G401.6 (cell line): ENCODE results near the gene WDR13.
"Not testable (repeated sequence)": the region's sequence is repeated elsewhere in the genome, so short reads cannot be mapped to it uniquely, and the experiment has no call there.

Experiments
- FAIRE-seq: peaks from 2 replicates; lab custom pipeline; 2012; peaks lifted over from hg19 to GRCh38; lab: Jason Lieb, UNC

Gene WDR13

DNA sequence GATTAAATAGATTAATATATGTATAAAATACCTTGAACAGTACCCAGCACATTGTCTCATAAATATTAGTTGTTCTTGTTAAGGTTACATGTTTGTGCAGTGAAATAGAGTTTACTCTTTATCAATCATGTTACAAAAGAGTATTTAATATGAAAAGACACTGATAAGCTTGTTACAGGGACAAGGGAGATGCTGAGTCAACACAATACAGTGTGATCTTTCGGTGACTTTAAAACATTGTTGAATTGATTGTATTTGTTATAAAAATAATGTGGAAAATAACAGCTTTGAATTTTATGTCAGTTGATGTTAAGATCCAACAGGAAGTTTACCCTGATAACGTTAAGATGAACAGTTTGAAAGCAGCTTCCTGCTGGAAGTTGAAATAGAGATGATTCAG is 1.4 kb upstream of the WDR13 start:
- FAIRE-seq: no peak

DNA sequence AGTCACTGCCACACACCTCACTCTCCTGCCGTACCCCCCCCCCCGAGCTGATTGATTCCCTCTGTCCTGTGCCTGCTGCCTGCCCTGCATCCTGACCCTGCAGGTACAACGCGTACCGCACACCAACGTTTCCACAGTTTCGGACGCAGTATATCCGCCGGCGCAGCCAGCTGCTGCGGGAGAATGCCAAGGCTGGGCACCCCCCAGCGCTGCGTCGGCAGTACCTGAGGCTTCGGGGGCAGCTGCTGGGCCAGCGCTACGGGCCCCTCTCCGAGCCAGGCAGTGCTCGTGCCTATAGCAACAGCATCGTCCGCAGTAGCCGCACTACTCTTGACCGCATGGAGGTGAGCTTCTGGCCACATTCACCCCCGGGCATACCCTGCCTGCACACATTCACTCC is 1.3 kb downstream of the WDR13 start:
- no peak for FAIRE-seq

DNA sequence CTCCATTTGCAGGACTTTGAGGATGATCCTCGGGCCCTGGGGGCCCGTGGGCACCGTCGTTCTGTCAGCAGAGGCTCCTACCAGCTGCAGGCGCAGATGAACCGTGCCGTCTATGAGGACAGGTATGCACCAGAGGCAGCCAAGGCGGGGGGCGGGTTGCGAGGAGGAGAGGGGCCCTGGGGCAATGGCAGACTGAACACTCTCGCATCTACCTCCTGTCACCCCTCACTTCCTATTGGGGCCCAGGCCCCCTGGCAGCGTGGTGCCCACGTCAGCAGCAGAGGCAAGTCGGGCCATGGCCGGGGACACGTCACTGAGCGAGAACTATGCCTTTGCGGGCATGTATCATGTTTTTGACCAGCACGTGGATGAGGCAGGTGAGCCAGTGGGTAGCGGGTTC is 2.0 kb downstream of the WDR13 start:
- no peak for FAIRE-seq

DNA sequence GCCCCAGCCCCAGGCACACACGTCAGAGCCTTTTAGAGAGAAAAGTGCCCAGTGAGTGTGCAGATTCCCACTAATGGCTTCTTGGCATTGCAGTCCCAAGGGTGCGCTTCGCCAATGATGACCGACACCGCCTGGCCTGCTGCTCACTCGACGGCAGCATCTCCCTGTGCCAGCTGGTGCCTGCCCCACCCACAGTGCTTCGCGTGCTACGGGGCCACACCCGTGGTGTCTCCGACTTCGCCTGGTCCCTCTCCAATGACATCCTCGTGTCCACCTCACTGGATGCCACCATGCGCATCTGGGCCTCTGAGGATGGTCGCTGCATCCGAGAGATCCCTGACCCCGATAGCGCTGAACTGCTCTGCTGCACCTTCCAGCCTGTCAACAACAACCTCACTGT is 2.9 kb downstream of the WDR13 start:
- FAIRE-seq: no peak

DNA sequence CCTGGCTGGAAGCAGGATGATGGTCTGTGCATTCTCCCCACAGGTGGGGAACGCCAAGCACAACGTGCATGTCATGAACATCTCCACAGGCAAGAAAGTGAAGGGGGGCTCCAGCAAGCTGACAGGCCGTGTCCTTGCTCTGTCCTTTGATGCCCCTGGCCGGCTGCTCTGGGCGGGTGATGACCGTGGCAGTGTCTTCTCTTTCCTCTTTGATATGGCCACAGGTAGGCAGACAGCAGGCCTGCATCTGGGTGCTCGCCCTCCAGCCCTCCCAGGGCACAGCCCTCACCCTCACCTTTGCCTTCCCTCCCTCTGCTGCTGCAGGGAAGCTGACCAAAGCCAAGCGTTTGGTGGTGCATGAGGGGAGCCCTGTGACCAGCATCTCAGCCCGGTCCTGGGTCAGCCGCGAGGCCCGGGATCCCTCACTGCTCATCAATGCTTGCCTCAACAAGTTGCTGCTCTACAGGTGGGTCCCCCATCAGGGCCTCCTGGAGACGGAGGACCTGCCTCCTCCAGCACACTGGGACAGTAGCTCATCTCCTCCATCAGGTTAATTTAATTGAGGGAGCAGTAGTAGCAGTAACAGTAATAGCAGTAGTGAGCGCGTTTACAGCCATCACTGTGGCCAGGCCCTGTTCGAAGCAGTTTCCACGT is 4.6 kb downstream of the WDR13 start:
- FAIRE-seq: no peak

DNA sequence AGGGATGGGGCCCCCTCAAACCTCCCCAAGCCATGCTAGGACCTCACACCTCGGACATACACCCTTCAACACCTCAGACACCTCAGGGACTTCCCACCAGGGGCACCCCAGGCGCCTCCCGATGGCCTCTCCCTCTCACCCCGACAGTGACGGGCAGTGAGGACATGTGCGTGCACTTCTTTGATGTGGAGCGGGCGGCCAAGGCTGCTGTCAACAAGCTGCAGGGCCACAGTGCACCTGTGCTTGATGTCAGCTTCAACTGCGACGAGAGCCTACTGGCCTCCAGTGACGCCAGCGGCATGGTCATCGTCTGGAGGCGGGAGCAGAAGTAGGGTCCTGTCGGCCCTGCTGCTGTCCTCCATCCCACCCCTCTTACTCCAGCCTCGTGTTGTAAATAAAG is 7.4 kb downstream of the WDR13 start:
- FAIRE-seq: no peak

DNA sequence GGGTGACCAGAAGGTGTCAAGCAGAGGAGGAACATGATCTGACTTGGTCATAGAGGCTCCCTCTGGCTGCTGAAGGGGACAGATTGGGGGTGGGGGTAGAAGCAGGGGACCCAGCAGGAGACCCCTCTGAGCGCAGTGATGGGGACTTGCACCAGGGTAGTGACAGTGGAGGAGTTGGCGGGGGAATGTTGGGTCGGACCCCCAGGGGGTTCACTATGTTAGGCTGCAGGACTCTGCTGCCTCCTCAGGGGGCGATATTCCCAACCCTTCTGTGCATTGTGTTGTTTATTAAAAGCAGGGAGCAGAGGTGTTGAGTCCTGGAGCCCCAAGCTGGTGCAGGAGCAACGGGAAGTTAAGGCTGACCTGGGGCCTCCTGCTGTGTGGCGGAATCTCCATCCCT is 8.8 kb downstream of the WDR13 start:
- FAIRE-seq: no peak

DNA sequence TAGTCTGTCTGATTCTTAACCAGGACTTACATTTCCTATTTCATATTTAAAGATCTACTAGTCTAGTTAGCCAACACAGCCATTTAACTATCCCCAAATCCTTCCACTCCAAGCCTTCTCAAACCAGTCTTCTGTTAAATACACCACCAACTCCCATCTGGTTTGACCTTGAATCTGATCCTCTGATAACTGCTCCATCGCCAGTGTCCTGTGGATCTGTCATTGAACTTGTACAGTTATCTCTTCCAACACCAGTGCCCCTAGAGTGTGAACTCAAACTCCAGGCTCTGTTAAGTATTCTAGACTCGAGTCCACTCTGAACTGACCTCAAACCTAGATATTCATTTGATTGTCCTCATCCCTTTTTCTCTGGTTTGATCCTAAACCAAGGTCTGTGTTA is 14.4 kb downstream of the WDR13 start:
- FAIRE-seq: no peak

DNA sequence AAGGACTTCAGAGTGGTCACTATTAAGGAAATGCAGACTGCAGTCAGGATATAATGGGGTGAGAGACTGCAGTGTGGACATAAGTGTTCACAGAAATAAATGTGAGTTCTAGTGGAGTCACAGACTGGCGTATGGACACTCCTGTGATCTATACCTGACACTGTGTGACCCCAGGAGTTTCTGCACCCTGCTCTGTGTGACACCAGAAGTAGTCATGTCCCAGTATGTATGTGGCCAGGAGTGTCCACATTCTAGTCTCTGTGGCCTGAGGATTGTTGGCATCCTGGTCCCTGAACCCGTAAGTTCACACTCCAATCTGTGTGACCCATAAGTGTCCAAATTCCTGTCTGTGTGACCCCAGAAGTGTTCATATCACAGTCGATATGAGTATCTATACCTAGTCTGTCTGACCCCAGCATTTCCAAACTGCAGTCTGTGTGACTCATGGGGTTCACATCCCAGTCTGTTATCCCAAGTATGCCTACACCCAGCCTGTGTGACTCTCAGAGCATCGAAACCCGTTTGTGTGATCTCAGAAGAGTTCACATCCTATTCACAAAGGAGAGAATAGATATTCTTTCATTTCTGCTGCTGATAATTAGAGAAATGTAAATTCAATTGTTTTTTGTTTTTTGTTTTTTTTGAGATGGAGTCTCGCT is 16.3 kb downstream of the WDR13 start:
- no peak for FAIRE-seq

DNA sequence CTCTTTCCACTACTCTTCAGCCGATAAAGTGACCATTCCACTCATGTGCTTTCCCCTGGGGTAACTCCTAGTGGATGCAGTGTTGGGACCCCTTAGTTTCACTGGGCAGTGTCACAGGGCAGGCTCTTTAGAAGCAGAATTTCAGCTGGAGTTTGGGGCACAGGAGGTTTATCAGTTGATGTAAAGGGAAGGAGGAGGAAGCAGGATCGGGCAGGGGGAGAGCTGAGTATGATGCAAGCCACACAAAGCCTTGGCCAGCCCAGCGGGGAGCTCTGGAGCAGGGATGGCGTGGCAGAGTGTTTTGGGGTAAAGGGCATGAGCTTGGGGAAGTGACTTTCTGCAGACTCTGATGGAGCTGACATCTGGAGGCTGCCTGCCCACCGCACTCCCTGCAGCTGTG is 19.3 kb downstream of the WDR13 start:
- FAIRE-seq: no peak

DNA sequence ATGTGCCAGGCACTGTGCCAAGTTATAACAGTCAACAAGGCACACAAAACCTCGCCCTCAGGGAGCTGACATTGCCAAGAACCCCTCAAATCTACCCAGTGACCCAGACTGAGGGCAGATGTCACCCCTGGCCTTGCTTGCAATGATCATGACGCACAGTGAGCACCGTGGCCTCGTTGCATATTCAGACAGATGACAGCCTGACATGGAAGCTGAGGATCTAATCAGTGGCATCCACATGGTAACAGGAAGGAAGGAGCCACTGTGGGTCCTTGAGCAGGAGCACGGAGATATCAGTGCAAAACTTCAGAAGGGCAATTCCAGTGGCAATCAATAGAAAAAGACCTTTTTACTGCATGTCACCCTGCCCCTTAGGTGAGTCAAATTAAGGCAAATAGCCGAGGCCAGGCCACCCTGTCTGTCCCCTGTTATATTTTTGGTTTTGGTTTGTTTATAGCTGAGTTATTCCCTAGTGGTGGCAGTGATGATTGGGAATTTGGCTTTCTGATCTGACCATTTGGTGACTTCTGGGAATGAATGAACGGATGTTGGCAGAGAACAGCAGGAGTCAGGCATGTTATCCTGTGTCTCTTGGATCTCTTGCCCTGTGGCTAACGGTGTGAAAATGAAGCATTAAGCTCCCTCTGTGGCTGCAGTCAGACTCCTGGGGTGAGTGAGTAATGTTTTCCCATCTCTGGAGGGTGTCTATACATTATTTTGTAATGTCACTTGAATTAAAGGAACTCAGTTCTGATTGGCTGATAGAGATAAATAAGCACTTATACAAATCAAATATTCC is 20.4 kb downstream of the WDR13 start:
- FAIRE-seq: no peak

DNA sequence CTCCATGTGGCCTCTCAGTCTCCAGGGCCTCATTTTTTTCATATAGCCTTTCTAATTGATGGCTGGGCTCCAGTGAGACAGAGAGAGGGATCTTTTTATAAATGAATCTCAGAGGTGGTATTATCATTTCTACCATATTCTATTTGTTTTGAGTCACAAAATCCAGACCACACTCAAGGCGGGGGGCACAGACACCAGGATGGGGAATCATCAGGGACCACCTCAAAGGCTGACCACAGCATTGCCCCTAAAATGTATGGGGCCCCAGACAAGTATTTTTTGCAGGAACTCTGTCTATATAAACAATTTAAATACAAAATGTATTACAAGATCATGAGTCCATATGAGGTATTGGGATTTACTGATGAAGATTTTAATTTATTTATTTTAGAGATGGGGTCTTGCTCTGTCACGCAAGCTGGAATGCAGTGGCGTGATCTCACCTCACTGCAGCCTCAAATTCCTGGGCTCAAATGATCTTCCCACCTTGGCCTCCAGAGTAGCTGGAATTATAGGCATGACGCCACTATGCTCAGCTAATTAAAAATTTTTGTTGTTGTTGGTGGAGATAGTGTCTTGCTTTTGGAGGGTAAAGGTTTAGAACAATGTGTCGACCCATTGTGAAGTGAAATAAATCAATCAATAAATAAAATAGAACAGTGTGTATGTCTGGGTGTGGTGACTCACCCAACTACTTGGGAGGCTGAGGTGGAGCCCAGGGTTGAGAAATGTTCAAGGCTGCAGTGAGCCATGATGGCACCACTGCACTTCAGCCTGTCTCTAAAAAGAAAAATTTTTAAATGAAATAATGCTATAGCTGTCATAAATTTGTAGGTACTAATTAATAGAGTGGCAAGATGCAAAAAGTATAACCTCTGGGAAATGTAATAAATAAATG is 29.4 kb downstream of the WDR13 start:
- FAIRE-seq: no peak

DNA sequence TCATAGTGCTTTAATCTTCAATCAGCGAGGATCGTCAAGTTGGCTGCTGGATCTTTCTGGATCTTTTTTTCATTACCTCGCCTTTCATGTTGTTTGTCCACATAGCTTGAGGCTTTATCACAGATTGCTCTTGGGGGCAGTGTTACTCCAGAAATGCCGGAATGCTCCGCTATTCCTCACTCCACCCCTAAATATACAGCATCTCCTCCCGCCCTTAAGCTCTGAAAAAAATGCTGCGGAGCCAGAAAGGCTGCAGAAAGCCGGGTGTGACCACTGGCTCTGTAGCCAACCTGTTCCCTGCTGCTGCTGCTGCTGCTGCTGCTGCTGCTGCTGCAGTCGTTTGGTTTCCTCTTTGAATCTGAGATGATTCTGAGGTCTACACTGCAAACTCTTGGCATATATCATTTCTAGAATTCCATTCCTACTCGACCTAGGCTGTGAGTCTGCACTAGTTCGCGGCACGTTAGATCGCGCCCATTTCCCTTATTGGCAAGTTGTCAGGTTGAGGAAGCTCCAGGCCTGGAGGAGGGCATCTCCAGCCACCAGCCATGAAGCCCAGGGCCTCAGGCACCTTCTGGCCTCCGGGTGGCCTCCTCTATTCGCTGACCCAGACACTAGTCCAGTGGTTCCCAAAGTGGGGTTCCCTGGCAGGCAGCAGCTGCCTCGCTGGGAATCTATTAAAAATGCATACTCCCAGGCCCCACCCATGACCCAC is 34.2 kb downstream of the WDR13 start:
- peak; percentile 95 for FAIRE-seq

DNA sequence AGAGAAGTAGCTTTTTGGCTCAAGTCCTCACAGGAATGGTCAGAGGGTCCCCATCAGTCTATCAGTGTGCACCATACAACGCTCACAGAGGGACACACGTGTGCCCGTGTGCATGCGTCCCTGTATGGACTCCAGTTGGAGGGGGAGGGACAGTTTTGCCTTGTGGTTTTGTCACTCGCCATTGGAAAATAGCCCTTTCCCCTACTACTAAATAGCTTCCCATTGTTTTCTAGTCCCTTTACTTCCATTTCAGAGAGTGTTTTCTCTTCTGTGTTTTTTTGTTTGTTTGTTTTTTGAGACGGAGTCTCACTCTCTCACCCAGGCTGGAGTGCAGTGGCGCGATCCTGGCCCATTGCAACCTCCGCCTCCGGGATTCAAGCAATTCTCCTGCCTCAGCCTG is 34.9 kb downstream of the WDR13 start:
- no peak for FAIRE-seq

DNA sequence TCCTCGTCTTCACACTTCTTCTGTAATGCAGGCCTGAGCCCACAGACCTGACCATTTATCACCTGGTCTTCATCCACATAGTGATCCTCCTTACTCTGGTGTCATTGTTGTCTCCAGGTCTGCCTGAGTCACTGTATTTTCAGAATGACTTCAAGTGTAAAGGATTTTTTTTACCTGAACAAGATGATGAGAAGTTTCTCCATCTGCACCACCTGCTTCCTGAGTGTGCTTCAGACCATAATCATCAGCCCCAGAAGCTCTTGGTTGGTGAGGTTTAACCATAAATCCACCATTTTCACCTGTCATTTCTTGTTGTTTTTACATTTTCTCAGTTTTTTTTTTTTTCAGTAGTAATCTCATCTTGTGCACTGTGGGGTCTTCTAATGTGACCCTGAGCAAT is 39.0 kb downstream of the WDR13 start:
- no peak for FAIRE-seq

DNA sequence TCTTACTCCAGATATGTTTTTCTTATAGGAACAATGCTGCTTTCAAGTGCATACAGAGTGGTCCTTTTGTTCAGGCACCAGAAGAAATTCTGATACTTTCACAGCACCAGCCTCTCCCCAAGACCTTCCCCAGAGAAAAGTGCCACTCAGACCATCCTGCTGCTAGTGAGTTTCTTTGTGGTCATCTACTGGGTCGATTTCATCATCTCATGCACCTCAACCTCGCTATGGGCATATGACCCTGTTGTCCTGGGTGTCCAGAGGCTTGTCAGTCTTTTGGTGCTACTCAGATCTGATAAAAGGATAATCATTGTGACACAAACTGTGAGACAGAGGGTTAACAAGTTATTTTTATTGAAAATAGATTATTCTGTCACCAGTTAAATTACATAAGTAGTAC is 39.5 kb downstream of the WDR13 start:
- no peak for FAIRE-seq

DNA sequence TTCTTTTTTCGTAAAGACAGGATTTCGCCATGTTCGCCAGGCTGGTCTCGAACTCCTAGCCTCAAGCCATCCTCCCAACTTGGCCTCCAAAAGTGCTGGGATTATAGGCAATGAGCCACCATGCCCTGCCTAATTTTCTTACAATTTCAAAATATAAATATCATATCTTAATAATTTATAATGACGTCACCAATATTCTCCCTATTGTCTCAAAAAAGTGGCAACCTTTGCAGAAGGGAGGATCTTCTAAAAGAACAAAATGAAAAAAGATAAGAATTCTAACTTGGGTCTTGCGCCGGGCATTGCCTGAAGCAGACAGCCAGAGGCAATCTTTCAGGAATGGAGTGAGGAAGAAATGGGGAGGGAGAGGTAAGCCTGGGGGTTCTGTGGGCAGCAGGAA is 48.4 kb downstream of the WDR13 start:
- FAIRE-seq: no peak

DNA sequence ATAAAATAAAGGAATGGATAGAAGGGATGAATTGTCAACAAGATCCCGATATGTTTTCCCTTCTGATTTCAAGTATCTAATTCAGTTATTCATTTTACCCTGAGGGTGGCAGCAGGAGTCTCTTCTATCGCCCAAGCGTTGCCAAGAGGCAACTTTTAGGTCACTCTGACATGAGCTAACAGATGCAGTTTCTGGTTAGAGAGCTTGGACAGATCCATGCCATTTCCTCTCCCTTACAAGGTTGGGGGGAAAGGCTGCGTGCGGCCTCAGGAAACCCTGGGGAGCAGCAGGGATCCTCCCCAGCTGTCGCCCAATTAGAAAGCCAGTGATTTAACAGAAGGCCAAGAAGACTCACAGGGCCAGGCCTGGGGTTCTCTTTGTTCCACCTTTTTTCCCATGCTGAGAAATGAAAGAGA is 51.1 kb downstream of the WDR13 start:
- peak; percentile 86 for FAIRE-seq

DNA sequence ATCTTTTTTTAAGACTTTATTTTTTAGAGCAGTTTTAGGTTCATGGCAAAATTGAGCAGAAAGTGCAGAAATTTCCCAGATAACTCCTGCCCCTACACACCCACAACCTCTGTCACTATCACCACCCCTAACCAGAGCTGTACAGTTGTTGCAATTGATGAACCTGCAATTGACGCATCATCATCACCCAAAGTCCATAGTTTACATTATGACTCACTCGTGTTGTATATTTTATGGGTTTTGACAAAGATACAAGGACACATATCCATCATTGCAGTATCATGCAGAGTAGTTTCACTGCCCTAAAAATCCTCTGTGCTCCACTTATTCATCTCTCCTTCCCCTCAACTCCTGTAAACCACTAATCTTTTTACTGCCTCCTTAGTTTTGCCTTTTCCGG is 51.8 kb downstream of the WDR13 start:
- no peak for FAIRE-seq

DNA sequence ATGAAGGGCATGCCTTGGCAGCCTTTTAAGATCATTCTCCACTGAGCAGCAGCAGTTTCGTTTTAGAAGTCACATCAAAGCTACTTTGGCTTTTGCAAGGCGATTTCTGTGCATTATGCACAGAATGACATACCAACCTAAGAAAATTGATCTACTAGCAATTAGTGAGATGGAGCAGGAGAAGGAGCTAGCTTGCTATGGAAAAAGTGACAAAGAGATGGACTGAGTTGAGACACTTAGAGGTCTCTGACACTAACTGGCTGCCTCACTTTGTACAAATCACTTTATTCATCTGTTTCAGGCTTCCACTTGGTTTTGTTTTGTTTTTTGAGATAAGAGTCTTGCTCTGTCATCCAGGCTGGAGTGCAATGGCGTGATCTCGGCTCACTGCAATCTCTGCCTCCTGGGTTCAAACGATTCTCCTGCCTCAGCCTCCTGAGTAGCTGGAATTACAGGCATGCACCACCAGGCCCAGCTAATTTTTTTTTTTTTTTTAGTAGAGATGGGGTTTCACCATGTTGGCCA is 54.8 kb downstream of the WDR13 start:
- FAIRE-seq: not testable (repeated sequence)

DNA sequence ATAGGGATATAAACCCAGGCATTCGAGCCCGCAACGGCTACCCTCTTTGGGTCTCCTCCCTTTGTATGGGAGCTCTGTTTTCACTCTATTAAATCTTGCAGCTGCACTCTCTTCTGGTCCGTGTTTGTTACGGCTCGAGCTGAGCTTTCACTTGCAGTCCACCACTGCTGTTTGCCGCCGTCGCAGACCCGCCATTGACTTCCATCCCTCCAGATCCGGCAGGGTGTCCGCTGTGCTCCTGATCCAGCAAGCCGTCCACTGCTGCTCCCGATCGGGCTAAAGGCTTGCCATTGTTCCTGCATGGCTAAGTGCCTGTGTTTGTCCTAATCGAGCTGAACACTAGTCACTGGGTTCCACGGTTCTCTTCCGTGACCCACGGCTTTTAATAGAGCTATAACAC is 57.5 kb downstream of the WDR13 start:
- not testable (repeated sequence) for FAIRE-seq
